ENCODE measurements around the gene GJA3. TPM values are rescaled to one million over a fixed set of nuclear protein-coding genes. Genes with fewer than 3 reads are reported as not detected.
A peak's percentile ranks its signal among the peaks of the same experiment; 100 is the strongest.

Gene GJA3
- total and polyA plus RNA-seq, 5 donors: 5.0 to 11.0 (median 7.9) TPM

DNA sequence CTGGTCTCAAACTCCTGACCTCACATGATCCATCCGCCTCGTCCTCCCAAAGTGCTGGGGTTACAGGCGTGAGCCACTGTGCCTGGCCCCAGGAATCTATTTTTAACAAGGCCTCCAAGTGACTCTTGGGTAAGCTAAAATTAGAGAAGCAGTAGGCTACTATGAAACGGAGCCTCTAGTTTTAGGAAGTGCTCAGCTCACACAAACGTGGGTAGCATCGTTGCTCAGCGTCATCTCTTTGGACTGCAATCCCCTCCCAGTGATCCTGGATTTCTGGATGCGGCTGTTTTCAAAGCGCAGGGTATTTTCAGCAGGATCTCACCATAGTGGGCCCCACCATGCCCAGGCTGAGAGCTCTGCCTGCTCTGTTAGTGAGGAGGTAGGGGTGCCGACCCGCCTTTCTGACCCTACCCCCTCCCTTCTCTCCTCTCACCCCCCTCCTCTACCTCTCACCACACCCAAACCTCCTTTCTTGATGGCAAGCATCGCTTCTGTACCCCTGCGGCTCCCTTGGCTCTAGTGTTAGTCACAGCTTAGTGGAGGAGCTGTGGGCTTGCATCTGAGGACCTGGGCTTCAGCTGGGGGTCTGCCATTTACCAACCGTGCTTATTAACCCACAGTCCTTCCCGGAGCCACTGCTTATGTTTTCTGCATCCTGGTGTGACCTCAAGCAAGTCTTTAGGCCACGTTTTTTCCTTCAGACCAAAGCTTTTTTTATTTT lies 34.2 kb downstream of the GJA3 start:
- 44% methylated on average over 16 of the region's 16 CpGs for WGBS
- DNase-seq (no peak), ATAC-seq (peak; percentile 47 to 57)
- H3K9me3 ChIP-seq (ENCODE audit: control insufficient read depth, low read length): no peaks in the 10 kb centered on the region
- intact Hi-C loops (cut with DNase I): loop anchor here in 1 of 4 donors (5.0 kb wide), 1 partner anchor 36 kb away; the partner anchor contains the start of gene GJA3
- H3K4me1 ChIP-seq (ENCODE audit: control insufficient read depth, insufficient read depth, low read length): no peaks in the 10 kb centered on the region
- peak overlapping the region; percentile 25 for H3K4me3 ChIP-seq (ENCODE audit: low read length)
- peak overlapping the region; percentile 95 for H3K27ac ChIP-seq (ENCODE audit: low read length)
- no peaks in the 10 kb centered on the region for H3K27me3 ChIP-seq (ENCODE audit: control insufficient read depth, insufficient read depth)

DNA sequence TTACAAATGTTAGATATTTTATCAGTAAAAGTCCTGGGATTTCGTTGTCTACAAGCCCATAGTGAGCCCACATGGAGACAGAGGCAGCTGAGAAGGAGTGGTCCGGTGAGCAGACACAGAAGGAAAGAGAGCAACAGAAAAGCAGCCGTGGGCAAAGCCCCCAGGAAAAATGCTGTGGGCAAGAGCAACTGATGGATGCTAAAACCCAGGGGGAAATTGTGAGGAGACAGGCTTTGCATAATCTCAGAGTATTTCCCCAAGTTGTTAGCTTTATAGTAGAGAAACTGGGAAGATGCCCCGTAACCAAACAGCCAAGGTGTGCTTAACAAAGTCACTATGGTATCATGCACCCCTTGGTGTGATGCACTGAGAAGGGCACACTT lies 35.1 kb downstream of the GJA3 start:
- no peaks in the 10 kb centered on the region for H3K27me3 ChIP-seq (ENCODE audit: control insufficient read depth, insufficient read depth)
- ATAC-seq: no peak
- H3K9me3 ChIP-seq (ENCODE audit: control insufficient read depth, low read length): no peaks in the 10 kb centered on the region
- no peaks in the 10 kb centered on the region for H3K4me1 ChIP-seq (ENCODE audit: control insufficient read depth, insufficient read depth, low read length)
- no peak overlapping the region for H3K4me3 ChIP-seq (ENCODE audit: low read length)
- WGBS: 47% methylated on average over 4 of the region's 4 CpGs
- intact Hi-C loops (cut with DNase I): loop anchor here in 1 of 4 donors (5.0 kb wide), 1 partner anchor 37 kb away; the partner anchor contains the start of gene GJA3
- no peak for DNase-seq
- peak overlapping the region; percentile 81 for H3K27ac ChIP-seq (ENCODE audit: low read length)

DNA sequence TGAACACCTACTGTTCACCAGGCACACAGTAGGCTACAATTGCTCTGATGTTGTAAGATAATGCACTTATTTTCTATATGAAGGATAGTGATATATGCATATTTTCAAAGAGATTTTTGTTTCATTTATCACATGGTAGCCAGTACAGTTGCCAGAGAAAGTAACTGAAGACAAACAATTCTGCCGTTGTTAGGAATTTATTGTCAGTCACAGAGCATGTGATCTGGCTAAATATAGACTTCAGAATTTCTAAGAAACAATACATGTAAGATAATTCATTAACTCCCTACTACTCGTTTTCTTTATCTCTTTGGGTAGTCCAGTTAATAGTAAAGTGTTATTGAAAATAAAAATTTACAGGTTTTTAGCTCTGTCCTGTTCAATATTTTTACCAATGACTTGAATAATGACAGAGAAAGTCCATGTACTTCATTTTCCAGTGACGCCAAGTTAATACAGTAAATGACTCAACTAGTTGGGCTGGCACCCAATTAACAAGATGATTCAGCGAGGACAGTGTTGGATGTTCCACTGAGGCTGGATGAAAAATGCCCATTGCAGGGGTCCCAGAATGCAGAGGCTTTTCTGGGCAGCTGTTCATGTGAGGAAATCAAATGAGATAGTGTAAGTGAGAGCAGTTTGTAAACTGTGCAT lies 35.6 kb downstream of the GJA3 start:
- intact Hi-C loops (cut with DNase I): loop anchor here in 1 of 4 donors (5.0 kb wide), 1 partner anchor 37 kb away; the partner anchor contains the start of gene GJA3
- WGBS: 14% methylated on average over 4 of the region's 4 CpGs
- ATAC-seq: no peak

DNA sequence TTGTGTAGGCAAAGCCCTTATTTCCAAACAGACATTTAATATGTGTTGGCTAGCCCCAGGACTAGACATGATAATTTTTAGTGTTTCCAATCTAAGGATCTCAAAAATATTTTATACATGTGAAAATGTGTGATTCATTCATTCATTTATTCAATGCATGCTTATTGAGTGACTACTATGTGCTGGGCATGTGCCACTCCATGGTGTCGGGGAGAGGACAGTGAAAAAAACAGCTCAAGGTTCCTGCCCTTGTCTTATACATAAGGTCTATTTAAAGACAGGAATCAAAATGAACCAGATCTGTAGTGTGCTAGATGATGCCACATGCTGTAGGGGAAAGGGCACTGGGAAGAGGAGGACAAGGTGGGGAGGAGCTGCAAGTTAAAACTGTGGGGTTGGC lies 36.5 kb downstream of the GJA3 start:
- no peaks in the 10 kb centered on the region for H3K27me3 ChIP-seq (ENCODE audit: control insufficient read depth, insufficient read depth)
- peaks cover 3% of the 10 kb centered on the region for H3K4me1 ChIP-seq (ENCODE audit: control insufficient read depth, insufficient read depth, low read length)
- no peaks in the 10 kb centered on the region for H3K9me3 ChIP-seq (ENCODE audit: control insufficient read depth, low read length)
- DNase-seq (no peak), ATAC-seq (no peak)
- intact Hi-C loops (cut with DNase I): no loop called here
- WGBS: 61% methylated on average over 1 of the region's 1 CpG
- no peak overlapping the region for H3K27ac ChIP-seq (ENCODE audit: low read length)
- no peak overlapping the region for H3K4me3 ChIP-seq (ENCODE audit: low read length)

More for the DNA sequence above, 35.6 kb downstream of the GJA3 start:
- no peak for DNase-seq
- H3K9me3 ChIP-seq (ENCODE audit: control insufficient read depth, low read length): no peaks in the 10 kb centered on the region
- no peaks in the 10 kb centered on the region for H3K4me1 ChIP-seq (ENCODE audit: control insufficient read depth, insufficient read depth, low read length)
- peak overlapping the region; percentile 81 for H3K27ac ChIP-seq (ENCODE audit: low read length)
- H3K4me3 ChIP-seq (ENCODE audit: low read length): no peak overlapping the region
- H3K27me3 ChIP-seq (ENCODE audit: control insufficient read depth, insufficient read depth): no peaks in the 10 kb centered on the region

DNA sequence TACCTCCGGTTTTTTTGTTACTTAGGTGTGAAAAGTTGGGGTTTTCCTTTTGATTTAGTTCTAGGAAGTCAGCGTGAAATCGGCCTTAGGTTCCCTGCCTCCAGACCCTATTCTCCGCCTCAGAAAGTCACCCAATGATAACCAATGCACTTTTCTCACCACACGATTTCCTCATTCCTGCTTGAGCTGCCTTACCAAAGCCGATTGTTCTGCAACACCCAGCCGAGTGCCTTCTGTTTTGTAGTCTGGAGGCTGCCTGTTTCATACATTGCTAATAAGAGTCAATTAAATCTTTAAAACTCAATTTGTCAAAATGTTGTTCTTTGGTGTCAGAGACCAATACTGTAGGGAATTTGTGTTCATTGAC lies 39.7 kb downstream of the GJA3 start:
- WGBS: 56% methylated on average over 7 of the region's 7 CpGs
- H3K4me1 ChIP-seq (ENCODE audit: control insufficient read depth, insufficient read depth, low read length): peaks cover 3% of the 10 kb centered on the region
- DNase-seq: no peak
- H3K4me3 ChIP-seq (ENCODE audit: low read length): no peak overlapping the region
- ATAC-seq: no peak
- no peak overlapping the region for H3K27ac ChIP-seq (ENCODE audit: low read length)
- no peaks in the 10 kb centered on the region for H3K27me3 ChIP-seq (ENCODE audit: control insufficient read depth, insufficient read depth)
- H3K9me3 ChIP-seq (ENCODE audit: control insufficient read depth, low read length): no peaks in the 10 kb centered on the region
- intact Hi-C loops (cut with DNase I): no loop called here

DNA sequence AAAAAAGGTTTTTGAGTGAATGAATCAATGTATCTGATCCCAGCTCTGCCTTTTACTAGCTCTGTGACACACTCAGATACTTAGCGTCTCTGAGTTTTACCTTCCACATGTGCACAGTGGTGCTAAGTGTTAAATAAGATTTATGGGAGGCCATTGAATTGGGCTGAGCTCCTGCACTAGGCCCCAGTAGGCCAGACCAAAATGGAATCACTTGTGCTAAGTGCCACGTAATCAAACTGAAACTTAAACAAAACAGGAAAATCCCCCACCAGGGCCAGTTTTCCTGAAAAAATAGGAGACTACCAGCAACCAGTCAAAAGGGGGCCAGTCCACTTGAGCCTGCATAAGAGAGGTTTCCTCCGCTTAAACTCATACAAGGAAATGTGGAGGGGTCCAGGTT lies 40.9 kb downstream of the GJA3 start:
- intact Hi-C loops (cut with DNase I): no loop called here
- no peak for ATAC-seq
- WGBS: 76% methylated on average over 3 of the region's 3 CpGs

DNA sequence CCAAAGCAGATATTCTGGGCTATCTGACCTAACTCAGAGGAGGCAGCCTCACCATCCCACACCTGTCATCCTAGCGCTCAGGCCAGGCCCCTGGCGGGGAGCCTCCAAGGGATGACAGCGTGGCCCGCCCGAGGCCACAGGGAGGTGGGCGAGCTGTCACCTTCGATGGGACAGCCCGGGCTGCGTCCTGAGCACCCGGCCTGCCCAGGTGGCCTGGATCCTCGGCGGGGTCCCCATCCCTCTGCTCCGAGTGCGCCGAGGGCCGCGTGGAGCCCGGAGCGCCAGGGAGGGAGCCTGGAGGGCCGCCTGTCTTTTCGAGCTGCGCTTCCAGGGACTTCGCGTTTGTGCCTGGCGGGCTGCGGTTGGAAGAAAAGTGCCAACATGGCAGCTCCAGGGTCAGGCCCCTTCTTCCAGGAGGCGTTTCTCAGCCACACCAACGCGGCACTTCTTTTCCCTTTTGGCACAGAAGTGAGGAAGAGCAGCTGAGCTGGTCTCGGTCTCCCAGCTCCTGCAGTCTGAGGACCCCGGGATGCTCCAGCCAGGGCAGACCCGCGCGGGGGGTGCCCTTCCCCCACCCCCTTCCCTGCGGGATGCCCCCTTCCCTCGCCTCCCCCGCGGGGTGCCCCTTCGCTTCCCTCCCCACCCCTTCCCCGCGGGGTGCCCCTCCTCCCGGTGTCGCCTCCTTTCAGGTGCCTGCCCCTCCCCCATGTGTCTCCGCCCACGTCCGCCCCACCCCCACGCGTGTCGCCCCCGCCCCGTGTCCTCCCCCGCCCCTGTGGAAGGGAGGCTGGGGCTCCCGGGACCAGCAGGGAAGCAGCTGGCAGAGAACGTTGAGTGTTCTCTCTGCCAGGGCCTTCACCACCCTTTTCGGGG lies 42.3 kb downstream of the GJA3 start:
- peak; percentile 65 to 90 (median 83) for DNase-seq
- Histone ChIP-seq H3K27me3 (ENCODE audit: control insufficient read depth, insufficient read depth) (no peaks in the 10 kb centered on the region), H3K4me3 (ENCODE audit: low read length) (peak overlapping the region; percentile 91), H3K9me3 (ENCODE audit: control insufficient read depth, low read length) (no peaks in the 10 kb centered on the region), H3K4me1 (ENCODE audit: control insufficient read depth, insufficient read depth, low read length) (peaks cover 3% of the 10 kb centered on the region), H3K27ac (ENCODE audit: low read length) (peak overlapping the region; percentile 98)
- intact Hi-C loops (cut with DNase I): no loop called here
- 1% methylated on average over 54 of the region's 55 CpGs for WGBS
- ATAC-seq: peak; percentile 84 to 85

More for the DNA sequence above, 40.9 kb downstream of the GJA3 start:
- Histone ChIP-seq H3K4me3 (ENCODE audit: low read length) (peak overlapping the region; percentile 29), H3K4me1 (ENCODE audit: control insufficient read depth, insufficient read depth, low read length) (peaks cover 3% of the 10 kb centered on the region), H3K27ac (ENCODE audit: low read length) (peak overlapping the region; percentile 30), H3K9me3 (ENCODE audit: control insufficient read depth, low read length) (no peaks in the 10 kb centered on the region), H3K27me3 (ENCODE audit: control insufficient read depth, insufficient read depth) (no peaks in the 10 kb centered on the region)
- DNase-seq: no peak

DNA sequence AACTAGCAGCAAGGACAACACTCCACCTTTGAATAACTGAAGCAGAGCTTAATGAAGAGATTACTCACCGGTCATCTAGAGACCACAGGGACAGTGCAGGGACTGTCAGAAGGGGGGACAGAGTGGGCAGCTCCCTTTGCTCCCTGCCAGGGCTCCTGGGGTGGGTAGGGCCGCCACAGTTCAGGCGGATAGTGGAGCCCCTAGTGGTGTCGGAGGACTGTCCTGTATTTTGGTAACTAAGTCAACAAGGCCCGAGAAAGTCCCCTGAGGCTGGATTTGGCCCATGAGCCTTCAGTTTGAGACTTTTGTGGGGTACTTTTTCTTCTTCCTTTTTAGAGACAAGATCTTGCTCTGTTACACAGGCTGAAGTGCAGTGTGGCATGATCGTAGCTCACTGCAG lies 44.6 kb downstream of the GJA3 start:
- ATAC-seq (no peak), DNase-seq (no peak)
- Histone ChIP-seq H3K27me3 (ENCODE audit: control insufficient read depth, insufficient read depth) (no peaks in the 10 kb centered on the region), H3K4me3 (ENCODE audit: low read length) (no peak overlapping the region), H3K4me1 (ENCODE audit: control insufficient read depth, insufficient read depth, low read length) (peaks cover 3% of the 10 kb centered on the region), H3K9me3 (ENCODE audit: control insufficient read depth, low read length) (no peaks in the 10 kb centered on the region), H3K27ac (ENCODE audit: low read length) (no peak overlapping the region)
- intact Hi-C loops (cut with DNase I): no loop called here
- 85% methylated on average over 6 of the region's 6 CpGs for WGBS

DNA sequence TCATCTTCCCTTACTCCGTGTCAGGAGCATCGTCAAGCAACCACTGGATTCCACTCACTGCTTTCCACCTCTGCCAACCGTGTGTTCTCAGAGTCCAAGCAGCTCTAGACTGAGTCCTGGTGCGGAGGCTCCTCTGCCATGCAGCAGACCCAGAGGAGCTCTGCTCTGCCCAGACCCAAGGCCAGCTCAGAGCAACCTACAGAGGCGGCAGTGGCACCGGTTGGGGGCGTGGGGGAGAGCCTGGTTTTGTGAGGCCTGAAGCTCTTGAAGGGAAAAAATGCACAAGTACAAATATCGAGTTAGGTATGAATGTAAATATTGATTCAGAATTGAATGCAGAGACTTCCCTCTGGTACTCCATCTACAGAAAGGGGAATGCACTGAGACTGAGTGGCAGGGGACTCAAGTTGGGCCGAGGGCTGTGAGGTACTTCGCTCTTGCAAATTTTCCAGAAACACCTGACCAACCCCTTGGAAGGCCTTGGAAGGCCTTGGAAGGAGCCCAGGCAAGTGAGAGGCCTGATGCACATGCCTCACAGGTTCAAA lies 46.7 kb downstream of the GJA3 start:
- Histone ChIP-seq H3K9me3 (ENCODE audit: control insufficient read depth, low read length) (no peaks in the 10 kb centered on the region), H3K4me3 (ENCODE audit: low read length) (no peak overlapping the region), H3K4me1 (ENCODE audit: control insufficient read depth, insufficient read depth, low read length) (no peaks in the 10 kb centered on the region), H3K27me3 (ENCODE audit: control insufficient read depth, insufficient read depth) (no peaks in the 10 kb centered on the region), H3K27ac (ENCODE audit: low read length) (no peak overlapping the region)
- ATAC-seq: no peak
- intact Hi-C loops (cut with DNase I): no loop called here
- WGBS: 89% methylated on average over 10 of the region's 10 CpGs
- no peak for DNase-seq

DNA sequence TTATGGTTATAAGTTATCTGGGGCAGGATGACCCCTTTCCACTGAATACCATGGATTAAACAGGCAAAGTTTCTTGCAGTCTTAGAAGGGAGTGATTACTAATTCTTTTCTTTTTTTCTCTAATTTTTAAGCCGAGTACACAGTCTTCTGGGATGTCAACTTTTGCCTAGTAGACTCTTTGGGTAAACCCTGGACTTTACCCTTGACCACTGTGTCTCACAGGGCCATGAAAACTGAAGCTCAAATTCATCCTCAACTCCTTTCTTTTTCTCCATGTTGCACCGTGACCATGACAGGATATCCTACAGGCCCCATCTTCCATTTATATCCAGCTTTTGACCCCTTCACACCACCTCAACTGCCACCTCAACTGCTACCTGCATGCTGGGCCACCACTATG lies 51.8 kb downstream of the GJA3 start:
- Histone ChIP-seq H3K9me3 (ENCODE audit: control insufficient read depth, low read length) (no peaks in the 10 kb centered on the region), H3K27me3 (ENCODE audit: control insufficient read depth, insufficient read depth) (no peaks in the 10 kb centered on the region), H3K27ac (ENCODE audit: low read length) (no peak overlapping the region), H3K4me3 (ENCODE audit: low read length) (no peak overlapping the region), H3K4me1 (ENCODE audit: control insufficient read depth, insufficient read depth, low read length) (no peaks in the 10 kb centered on the region)
- no peak for DNase-seq
- ATAC-seq: no peak
- WGBS: 85% methylated on average over 2 of the region's 2 CpGs
- intact Hi-C loops (cut with DNase I): no loop called here

All from right cardiac atrium (tissue), 5 donors.